ENCODE data around the gene HIP1R. TPM values are rescaled to one million over a fixed set of nuclear protein-coding genes. Genes with fewer than 3 reads are reported as not detected.

Gene HIP1R
- total and polyA plus RNA-seq, 11 donors = 14.9 to 49.5 (median 19.6) TPM

- ATAC-seq = no peak
- Histone ChIP-seq H3K4me3 (no peak overlapping the region), H3K27ac (no peak overlapping the region), H3K9me3 (no peaks in the 10 kb centered on the region), H3K4me1 (peaks cover 0 to 38% (median 21%) of the 10 kb centered on the region in 12 donors), H3K27me3 (no peaks in the 10 kb centered on the region), H3K36me3 (peaks cover 0 to 31% (median 6%) of the 10 kb centered on the region in 9 donors)
- 89 to 93% (median 91%) methylated on average over 20 to 22 of the region's 22 CpGs for WGBS, 4 donors
- intact Hi-C loops (cut with DNase I) = no loop called here
- TF ChIP-seq, protein P1, sequence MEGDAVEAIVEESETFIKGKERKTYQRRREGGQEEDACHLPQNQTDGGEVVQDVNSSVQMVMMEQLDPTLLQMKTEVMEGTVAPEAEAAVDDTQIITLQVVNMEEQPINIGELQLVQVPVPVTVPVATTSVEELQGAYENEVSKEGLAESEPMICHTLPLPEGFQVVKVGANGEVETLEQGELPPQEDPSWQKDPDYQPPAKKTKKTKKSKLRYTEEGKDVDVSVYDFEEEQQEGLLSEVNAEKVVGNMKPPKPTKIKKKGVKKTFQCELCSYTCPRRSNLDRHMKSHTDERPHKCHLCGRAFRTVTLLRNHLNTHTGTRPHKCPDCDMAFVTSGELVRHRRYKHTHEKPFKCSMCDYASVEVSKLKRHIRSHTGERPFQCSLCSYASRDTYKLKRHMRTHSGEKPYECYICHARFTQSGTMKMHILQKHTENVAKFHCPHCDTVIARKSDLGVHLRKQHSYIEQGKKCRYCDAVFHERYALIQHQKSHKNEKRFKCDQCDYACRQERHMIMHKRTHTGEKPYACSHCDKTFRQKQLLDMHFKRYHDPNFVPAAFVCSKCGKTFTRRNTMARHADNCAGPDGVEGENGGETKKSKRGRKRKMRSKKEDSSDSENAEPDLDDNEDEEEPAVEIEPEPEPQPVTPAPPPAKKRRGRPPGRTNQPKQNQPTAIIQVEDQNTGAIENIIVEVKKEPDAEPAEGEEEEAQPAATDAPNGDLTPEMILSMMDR (IDR thresholded peaks at IDR 0.05) = no peak
- DNase-seq = peak in 3 of 5 donors; percentile 21 to 61 (median 27)
Observed at GRCh38 chr12:122858591-122859302, 23.5 kb downstream of the HIP1R start.

DNA sequence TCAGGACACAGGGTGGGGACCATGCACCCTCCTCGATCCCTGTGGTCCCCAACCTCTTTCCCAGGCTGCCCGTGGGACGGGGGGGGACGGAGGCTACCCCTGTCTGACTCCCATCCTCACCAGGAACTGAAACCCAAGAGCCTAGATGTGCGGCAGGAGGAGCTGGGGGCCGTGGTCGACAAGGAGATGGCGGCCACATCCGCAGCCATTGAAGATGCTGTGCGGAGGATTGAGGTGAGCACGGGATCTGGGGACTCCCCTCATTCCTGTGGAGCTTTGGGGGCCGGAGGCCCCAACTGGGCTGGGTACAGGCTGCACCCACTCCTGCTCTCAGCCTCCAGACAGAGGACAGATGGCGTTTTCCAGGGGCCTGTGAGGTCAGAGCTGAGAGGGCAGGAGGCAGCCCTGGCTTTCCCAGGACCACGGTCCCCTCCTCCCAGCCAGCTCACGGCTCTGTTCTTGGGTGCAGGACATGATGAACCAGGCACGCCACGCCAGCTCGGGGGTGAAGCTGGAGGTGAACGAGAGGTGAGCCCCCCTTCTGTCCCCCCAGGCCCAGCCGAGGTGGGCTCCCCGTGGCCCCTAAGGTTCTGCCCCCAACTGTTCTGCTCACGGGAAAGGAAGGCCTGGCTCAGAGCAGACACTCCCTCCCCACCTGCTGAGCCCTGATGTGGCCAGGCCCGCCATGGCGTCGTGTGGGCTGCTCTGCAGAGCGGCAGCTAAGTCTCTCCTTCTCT lies 24.2 kb downstream of the HIP1R start:
- intact Hi-C loops (cut with DNase I) = loop anchor here (1.0 to 10.0 kb wide), 7 partner anchors 38 to 378 kb away; partner anchors contain the start of genes MPHOSPH9 (in 2 of the 10), MTRFR (in 2 of the 10) and VPS37B (in 2 of the 10)
- 84 to 90% (median 84%) methylated on average over 22 to 26 of the region's 26 CpGs for WGBS, 4 donors
- ATAC-seq = no peak
- no peaks in the 10 kb centered on the region for H3K9me3 ChIP-seq
- DNase-seq = peak in 3 of 5 donors; percentile 22 to 56 (median 23)
- no peak for TF ChIP-seq POLR2A (IDR thresholded peaks at IDR 0.05)
- TF ChIP-seq, protein P1 (IDR thresholded peaks at IDR 0.05) = no peak
- H3K36me3 ChIP-seq = peaks cover 0 to 32% (median 8%) of the 10 kb centered on the region in 9 donors
- H3K27me3 ChIP-seq = no peaks in the 10 kb centered on the region
- peak overlapping the region in 3 of 12 donors; percentile 24 to 72 (median 68) for H3K27ac ChIP-seq
- peaks cover 0 to 38% (median 20%) of the 10 kb centered on the region in 12 donors for H3K4me1 ChIP-seq
- no peak overlapping the region for H3K4me3 ChIP-seq

GRCh38 chr12:122860040-122860853 lies 25.0 kb downstream of the HIP1R start:
- intact Hi-C loops (cut with DNase I) = loop anchor here (1.0 to 10.0 kb wide), 7 partner anchors 37 to 377 kb away; partner anchors contain the start of genes MPHOSPH9 (in 2 of the 10), MTRFR (in 2 of the 10) and VPS37B (in 2 of the 10)

More at GRCh38 chr12:122860040-122860853, 25.0 kb downstream of the HIP1R start:
- Histone ChIP-seq H3K4me3 (no peak overlapping the region), H3K27me3 (no peaks in the 10 kb centered on the region), H3K27ac (peak overlapping the region in 9 of 12 donors; percentile 21 to 72 (median 49)), H3K9me3 (no peaks in the 10 kb centered on the region), H3K4me1 (peaks cover 0 to 46% (median 24%) of the 10 kb centered on the region in 12 donors), H3K36me3 (peaks cover 0 to 31% (median 13%) of the 10 kb centered on the region in 9 donors)
- ATAC-seq (peak; percentile 56 to 80 (median 72)), DNase-seq (peak; percentile 85 to 92 (median 87))
- no peak for TF ChIP-seq POLR2A (IDR thresholded peaks at IDR 0.05)
- TF ChIP-seq, protein P1 (IDR thresholded peaks at IDR 0.05) = peak; percentile 83 to 95 (median 88)
- 32 to 62% (median 35%) methylated on average over 9 to 28 of the region's 28 CpGs for WGBS, 4 donors

Data from heart left ventricle (tissue), 16 donors.